Muscle of leg (tissue), 11 donors: ENCODE data around the gene CHST11. TPM values are rescaled to one million over a fixed set of nuclear protein-coding genes. Genes with fewer than 3 reads are reported as not detected.

Source experiments
- DNase-seq: peaks from one replicate; pipeline ENCODE4 v3.0.0; 2013
- H3K27ac ChIP-seq: one replicate; pipeline ENCODE4 v1.5.1; 2013; ENCODE audit warnings: mild to moderate bottlenecking, low read length, control low read depth
- H3K27me3 ChIP-seq: one replicate; pipeline ENCODE4 v1.6.1; 2013; ENCODE audit warnings: low read length; ENCODE audit not compliant: control insufficient read depth, insufficient read depth
- H3K36me3 ChIP-seq: one replicate; pipeline ENCODE4 v1.6.1; 2013; ENCODE audit warnings: low read length; ENCODE audit not compliant: control insufficient read depth, insufficient read depth
- H3K4me1 ChIP-seq: one replicate; pipeline ENCODE4 v1.6.1; 2013; ENCODE audit warnings: low read length; ENCODE audit not compliant: control insufficient read depth, insufficient read depth
- H3K4me3 ChIP-seq: one replicate; pipeline ENCODE4 v1.5.1; 2013; ENCODE audit warnings: low read length, control low read depth
- H3K9me3 ChIP-seq: replicated peaks from 2 replicates; pipeline ENCODE4 v1.6.1; 2013; ENCODE audit warnings: low read depth, low read length; ENCODE audit not compliant: control insufficient read depth
- WGBS: methylation state at CpG from one replicate; pipeline ENCODE4 v1.1.5; 2013; ENCODE audit warnings: missing lambda C conversion rate; ENCODE audit not compliant: insufficient coverage; 5-methylcytosine and 5-hydroxymethylcytosine counted together
- polyA plus RNA-seq, 8 donors: library from polyadenylated mRNA; unstranded; fragments of 120-200 nt; gene quantifications; one replicate each; pipeline versions ENCODE4 v1.2.1 to v1.2.3, GENCODE V29; 2013; ENCODE audit warnings: inconsistent platforms in 1 of 8, low replicate concordance in 1 of 8; ENCODE audit not compliant: insufficient read length in 8 of 8, insufficient read depth in 1 of 8
- total RNA-seq: library from RNA; stranded (reverse); fragments of 120-200 nt; gene quantifications from one replicate; pipeline ENCODE4 v1.2.4, GENCODE V29; 2013

Gene CHST11
- total and polyA plus RNA-seq, 9 donors = 1.1 to 3.9 (median 2.3) TPM

GRCh38 chr12:104585448-104586055 is 128.8 kb downstream of the CHST11 start:
- H3K4me3 ChIP-seq = no peak overlapping the region
- peaks cover 3% of the 10 kb centered on the region for H3K27me3 ChIP-seq
- 67% methylated on average over 1 of the region's 4 CpGs for WGBS
- H3K27ac ChIP-seq = no peak overlapping the region
- no peaks in the 10 kb centered on the region for H3K4me1 ChIP-seq
- no peaks in the 10 kb centered on the region for H3K36me3 ChIP-seq
- no peak for DNase-seq
- H3K9me3 ChIP-seq = no peaks in the 10 kb centered on the region

- H3K4me1 ChIP-seq = no peaks in the 10 kb centered on the region
- H3K9me3 ChIP-seq = no peaks in the 10 kb centered on the region
- peak; percentile 25 for DNase-seq
- H3K36me3 ChIP-seq = no peaks in the 10 kb centered on the region
- H3K27me3 ChIP-seq = peaks cover 3% of the 10 kb centered on the region
- no peak overlapping the region for H3K27ac ChIP-seq
- 34% methylated on average over 6 of the region's 7 CpGs for WGBS
- no peak overlapping the region for H3K4me3 ChIP-seq
Observed at GRCh38 chr12:104586351-104586919, 129.7 kb downstream of the CHST11 start.

GRCh38 chr12:104588047-104588920 is 131.5 kb downstream of the CHST11 start:
- WGBS = 73% methylated on average over 7 of the region's 11 CpGs
- no peak for DNase-seq
- H3K9me3 ChIP-seq = no peaks in the 10 kb centered on the region
- H3K4me3 ChIP-seq = no peak overlapping the region
- H3K27me3 ChIP-seq = peaks cover 3% of the 10 kb centered on the region
- H3K27ac ChIP-seq = no peak overlapping the region
- no peaks in the 10 kb centered on the region for H3K36me3 ChIP-seq
- H3K4me1 ChIP-seq = no peaks in the 10 kb centered on the region

- peaks cover 3% of the 10 kb centered on the region for H3K27me3 ChIP-seq
- H3K9me3 ChIP-seq = no peaks in the 10 kb centered on the region
- H3K36me3 ChIP-seq = no peaks in the 10 kb centered on the region
- H3K4me1 ChIP-seq = no peaks in the 10 kb centered on the region
- no peak overlapping the region for H3K4me3 ChIP-seq
- 63% methylated on average over 1 of the region's 5 CpGs for WGBS
- no peak overlapping the region for H3K27ac ChIP-seq
- DNase-seq = no peak
Observed at GRCh38 chr12:104588921-104589590, 132.3 kb downstream of the CHST11 start.

GRCh38 chr12:104590022-104590421 is 133.3 kb downstream of the CHST11 start:
- Histone ChIP-seq H3K36me3 (no peaks in the 10 kb centered on the region), H3K27me3 (peaks cover 3% of the 10 kb centered on the region), H3K27ac (no peak overlapping the region), H3K4me3 (no peak overlapping the region), H3K4me1 (no peaks in the 10 kb centered on the region), H3K9me3 (no peaks in the 10 kb centered on the region)
- DNase-seq = no peak
- WGBS = 67% methylated on average over 5 of the region's 8 CpGs

- no peaks in the 10 kb centered on the region for H3K9me3 ChIP-seq
- no peak for DNase-seq
- 79% methylated on average over 4 of the region's 7 CpGs for WGBS
- H3K27ac ChIP-seq = no peak overlapping the region
- H3K27me3 ChIP-seq = no peaks in the 10 kb centered on the region
- H3K36me3 ChIP-seq = no peaks in the 10 kb centered on the region
- H3K4me1 ChIP-seq = no peaks in the 10 kb centered on the region
- no peak overlapping the region for H3K4me3 ChIP-seq
Observed at GRCh38 chr12:104591257-104591885, 134.6 kb downstream of the CHST11 start.

GRCh38 chr12:104593482-104593881 is 136.7 kb downstream of the CHST11 start:
- Histone ChIP-seq H3K27me3 (no peaks in the 10 kb centered on the region), H3K4me1 (peaks cover 7% of the 10 kb centered on the region), H3K27ac (no peak overlapping the region), H3K4me3 (no peak overlapping the region), H3K36me3 (no peaks in the 10 kb centered on the region), H3K9me3 (no peaks in the 10 kb centered on the region)
- WGBS = 94% methylated on average over 2 of the region's 5 CpGs
- DNase-seq = no peak

GRCh38 chr12:104596134-104596799 is 139.5 kb downstream of the CHST11 start:
- Histone ChIP-seq H3K4me1 (peaks cover 14% of the 10 kb centered on the region), H3K9me3 (no peaks in the 10 kb centered on the region), H3K4me3 (no peak overlapping the region), H3K27ac (no peak overlapping the region), H3K36me3 (no peaks in the 10 kb centered on the region), H3K27me3 (no peaks in the 10 kb centered on the region)
- peak; percentile 69 for DNase-seq
- WGBS = 56% methylated on average over 11 of the region's 12 CpGs

- Histone ChIP-seq H3K4me1 (peaks cover 14% of the 10 kb centered on the region), H3K4me3 (no peak overlapping the region), H3K9me3 (no peaks in the 10 kb centered on the region), H3K27me3 (no peaks in the 10 kb centered on the region), H3K36me3 (no peaks in the 10 kb centered on the region), H3K27ac (no peak overlapping the region)
- WGBS = 58% methylated on average over 4 of the region's 15 CpGs
- no peak for DNase-seq
Observed at GRCh38 chr12:104596898-104597843, 140.4 kb downstream of the CHST11 start.
